SK-N-SH (cell line): ENCODE measurements around the gene ENOX1. TPM values are rescaled to one million over a fixed set of nuclear protein-coding genes. Genes with fewer than 3 reads are reported as not detected.
A peak's percentile ranks its signal among the peaks of the same experiment; 100 is the strongest.

ENCODE experiments used
- CTCF ChIA-PET: fragments of 300-600, 350-600 bp; formaldehyde crosslinking; extraction: SDS; loops from one replicate; lab custom pipeline; 2021; lab: Yijun Ruan, JAX
- POLR2A ChIA-PET: fragments of 350-600 bp; sonication (Branson Sonifier 250); formaldehyde crosslinking; extraction: SDS; loops from one replicate; lab custom pipeline; 2020; ENCODE audit warnings: antibody characterized with exemption, inconsistent platforms; lab: Yijun Ruan, JAX
- DNase-seq: peaks from one replicate; pipeline ENCODE4 v3.0.0; 2012
- H2AFZ ChIP-seq: fragments of 200-600 bp; sonication (generic); 2 replicates; pipeline ENCODE4 v1.8.1; 2016; ENCODE audit warnings: antibody characterized with exemption, mild to moderate bottlenecking, low read depth
- H3F3A ChIP-seq: fragments of 200-600 bp; sonication (generic); replicated peaks from 2 replicates; pipeline ENCODE3; 2016; ENCODE audit warnings: antibody characterized with exemption, mild to moderate bottlenecking; ENCODE audit not compliant: insufficient read depth
- H3K27ac ChIP-seq, 2 experiments: fragments of 200-500 bp in 1 of 2; fragments of 200-600 bp in 1 of 2; sonication (Bioruptor generic) in 1 of 2; sonication (generic), shearing (Covaris generic) in 1 of 2; 2 replicates each; pipeline versions ENCODE4 v1.5.1 to v1.6.1; 2014 to 2016; ENCODE audit warnings: low read depth in 2 of 2, inconsistent platforms in 1 of 2, low read length in 1 of 2, mild to moderate bottlenecking in 1 of 2, mixed read lengths in 1 of 2
- H3K27me3 ChIP-seq: fragments of 200-600 bp; sonication (generic), shearing (Covaris generic); 2 replicates; pipeline ENCODE4 v1.6.1; 2016; ENCODE audit warnings: mixed run types; ENCODE audit not compliant: insufficient read depth
- H3K36me3 ChIP-seq, 2 experiments: fragments of 200-500 bp in 1 of 2; fragments of 200-600 bp in 1 of 2; sonication (Bioruptor generic) in 1 of 2; sonication (generic) in 1 of 2; replicated peaks in 1 of 2; 2 replicates each; pipeline versions ENCODE3 to v1.5.1; 2014 to 2016; ENCODE audit warnings: low read length in 1 of 2, mild to moderate bottlenecking in 1 of 2; ENCODE audit not compliant: insufficient read depth in 2 of 2, control insufficient read depth in 1 of 2
- H3K4me1 ChIP-seq, 2 experiments: fragments of 200-500 bp in 1 of 2; fragments of 200-600 bp in 1 of 2; sonication (Bioruptor generic) in 1 of 2; sonication (generic), shearing (Covaris generic) in 1 of 2; 2 replicates each; pipeline versions ENCODE4 v1.5.1 to v1.6.1; 2014 to 2016; ENCODE audit warnings: low read depth in 1 of 2, low read length in 1 of 2, mixed run types in 1 of 2; ENCODE audit not compliant: insufficient read depth in 2 of 2, control insufficient read depth in 1 of 2
- H3K4me2 ChIP-seq: fragments of 200-600 bp; sonication (generic), shearing (Covaris generic); 2 replicates; pipeline ENCODE4 v1.6.1; 2017; ENCODE audit warnings: mixed run types
- H3K4me3 ChIP-seq, 2 experiments: fragments of 200-500 bp in 1 of 2; fragments of 200-600 bp in 1 of 2; sonication (Bioruptor generic) in 1 of 2; sonication (generic), shearing (Covaris generic) in 1 of 2; 2 replicates each; pipeline versions ENCODE4 v1.5.1 to v1.8.1; 2014 to 2016; ENCODE audit warnings: low read depth in 2 of 2, inconsistent platforms in 1 of 2, low read length in 1 of 2, mild to moderate bottlenecking in 1 of 2, mixed read lengths in 1 of 2, moderate library complexity in 1 of 2
- H3K79me2 ChIP-seq: fragments of 200-600 bp; sonication (generic); 2 replicates; pipeline ENCODE4 v1.8.1; 2017; ENCODE audit warnings: mild to moderate bottlenecking; ENCODE audit not compliant: insufficient read depth
- H3K9ac ChIP-seq: fragments of 200-600 bp; sonication (generic); 2 replicates; pipeline ENCODE4 v1.6.1; 2017; ENCODE audit warnings: mixed run types
- H3K9me2 ChIP-seq: fragments of 200-600 bp; sonication (generic); 2 replicates; pipeline ENCODE4 v1.6.1; 2017; ENCODE audit warnings: mixed run types
- H3K9me3 ChIP-seq: fragments of 200-600 bp; sonication (generic); 2 replicates; pipeline ENCODE4 v1.6.1; 2017; ENCODE audit warnings: mixed run types, mild to moderate bottlenecking, moderate library complexity
- H4K20me1 ChIP-seq: fragments of 200-600 bp; sonication (generic); 2 replicates; pipeline ENCODE4 v1.6.1; 2017; ENCODE audit warnings: mild to moderate bottlenecking, mixed run types; ENCODE audit not compliant: insufficient read depth
- ELF1 ChIP-seq: IDR thresholded peaks from 2 replicates; pipeline ENCODE4 v1.4.0; 2012
- EP300 ChIP-seq, 2 experiments: IDR thresholded peaks; 2 replicates each; pipeline versions ENCODE4 v1.4.0 to v1.6.1; 2012; ENCODE audit warnings: borderline replicate concordance in 1 of 2, low read depth in 1 of 2, low read length in 1 of 2
- EZH2phosphoT487 ChIP-seq: fragments of 200-600 bp; sonication (generic); IDR thresholded peaks from 2 replicates; pipeline ENCODE4 v1.6.1; 2017; ENCODE audit warnings: low read depth, mixed run types, mild to moderate bottlenecking, antibody characterized with exemption, moderate library complexity, borderline replicate concordance
- FOXJ3 ChIP-seq: sonication (generic); formaldehyde crosslinking; IDR thresholded peaks from 2 replicates; pipeline ENCODE4 v1.5.1; 2020; ENCODE audit warnings: mild to moderate bottlenecking, missing genetic modification reagents
- FOXM1 ChIP-seq: IDR thresholded peaks from 2 replicates; pipeline ENCODE4 v1.4.0; 2012; ENCODE audit warnings: low read depth, mild to moderate bottlenecking
- GABPA ChIP-seq: IDR thresholded peaks from 2 replicates; pipeline ENCODE4 v1.4.0; 2012; ENCODE audit warnings: low read depth, mild to moderate bottlenecking
- GATA2 ChIP-seq: sonication (generic); formaldehyde crosslinking; IDR thresholded peaks from 2 replicates; pipeline ENCODE4 v1.5.0; 2020; ENCODE audit warnings: mild to moderate bottlenecking, missing genetic modification reagents
- JUND ChIP-seq: IDR thresholded peaks from 2 replicates; pipeline ENCODE4 v1.4.0; 2012
- MXI1 ChIP-seq: IDR thresholded peaks from 2 replicates; pipeline ENCODE4 v1.6.1; 2012; ENCODE audit warnings: mild to moderate bottlenecking, low read depth, low read length, improper control_type of control experiment
- POLR2AphosphoS5 ChIP-seq: IDR thresholded peaks from 2 replicates; pipeline ENCODE4 v1.6.1; 2012; ENCODE audit warnings: low read depth, low read length
- RCOR1 ChIP-seq: fragments of 150-350 bp; IDR thresholded peaks from 2 replicates; pipeline ENCODE4 v1.6.1; 2017; ENCODE audit warnings: antibody characterized with exemption, low read length
- RFX5 ChIP-seq: IDR thresholded peaks from 2 replicates; pipeline ENCODE4 v1.6.1; 2012; ENCODE audit warnings: mild to moderate bottlenecking, improper control_type of control experiment, low read length
- SIN3A ChIP-seq: IDR thresholded peaks from 2 replicates; pipeline ENCODE4 v1.6.1; 2012; ENCODE audit warnings: low read depth, mild to moderate bottlenecking, low read length, moderate library complexity, borderline replicate concordance
- SMC3 ChIP-seq: IDR thresholded peaks from 2 replicates; pipeline ENCODE4 v1.6.1; 2012; ENCODE audit warnings: low read depth, low read length, improper control_type of control experiment
- TCF12 ChIP-seq: IDR thresholded peaks from 2 replicates; pipeline ENCODE4 v1.4.0; 2012
- TEAD4 ChIP-seq: IDR thresholded peaks from 2 replicates; pipeline ENCODE4 v1.4.0; 2012; ENCODE audit warnings: mild to moderate bottlenecking, borderline replicate concordance; ENCODE audit not compliant: insufficient read depth
- YY1 ChIP-seq: IDR thresholded peaks from 2 replicates; pipeline ENCODE4 v1.4.0; 2012; ENCODE audit warnings: low read depth, mild to moderate bottlenecking
- WGBS: methylation state at CpG from one replicate; pipeline ENCODE4 v1.1.6; 2017; ENCODE audit warnings: low lambda C conversion rate; 5-methylcytosine and 5-hydroxymethylcytosine counted together
- polyA plus RNA-seq, 3 experiments: library from polyadenylated mRNA; depleted of rRNA; stranded (reverse); fragments of >200 nt; gene quantifications; 2 replicates each; pipeline ENCODE4 v1.2.3, GENCODE V29; 2012
- TF ChIP-seq, protein P1 (sequence below): fragments of 150-350 bp; IDR thresholded peaks from 2 replicates; pipeline ENCODE4 v1.6.1; 2016; ENCODE audit warnings: mild to moderate bottlenecking, low read depth, low read length
- TF ChIP-seq, protein P2 (sequence below): IDR thresholded peaks from 2 replicates; pipeline ENCODE4 v1.4.0; 2012; ENCODE audit warnings: low read depth, borderline replicate concordance
- TF ChIP-seq, protein P3 (sequence below): IDR thresholded peaks from 2 replicates; pipeline ENCODE4; 2012

ENOX1 gene
- polyA plus RNA-seq, 1 of the 3 experiments (the other 2 are of a cell fraction), result 5.8 TPM

DNA sequence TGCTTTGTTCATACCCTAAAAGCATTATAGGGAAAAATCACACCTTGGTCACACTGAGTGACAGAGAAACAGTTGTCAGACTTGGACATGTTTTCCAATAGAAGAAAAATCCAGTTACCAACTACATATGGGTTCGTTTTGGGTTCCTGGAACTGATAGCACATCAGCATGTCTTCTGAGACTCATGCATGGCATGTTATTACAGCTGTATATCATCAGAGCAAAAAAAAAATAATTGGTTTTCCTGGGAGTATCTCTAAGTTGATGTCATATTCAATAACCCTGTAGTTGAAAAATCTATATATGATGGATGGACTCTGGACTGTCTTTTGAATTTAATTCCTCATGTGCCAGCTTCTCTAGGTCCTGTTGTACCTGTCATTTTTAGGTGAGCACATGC lies 551.7 kb downstream of the ENOX1 start:
- no peak overlapping the region for H3K4me2 ChIP-seq
- DNase-seq, result no peak
- CTCF ChIA-PET, result no interaction called here
- no peaks in the 10 kb centered on the region for H3K9me3 ChIP-seq
- no peaks in the 10 kb centered on the region for H3K79me2 ChIP-seq
- peaks cover 0 to 4% of the 10 kb centered on the region in 2 experiments for H3K36me3 ChIP-seq
- no peaks in the 10 kb centered on the region for H3K27me3 ChIP-seq
- no peak overlapping the region for H2AFZ ChIP-seq
- TF ChIP-seq RFX5 (no peak), YY1 (no peak), ELF1 (no peak), GATA2 (CRISPR knock-in tag) (no peak), EP300 (IDR thresholded peaks at IDR 0.05; ENCODE audit: borderline replicate concordance in 1 of 2, low read depth in 1 of 2, low read length in 1 of 2) (peak; percentile 28 to 40; a peak in 2 of 4 replicates), EZH2phosphoT487 (no peak), TCF12 (peak; percentile 84), FOXM1 (no peak), RCOR1 (no peak), TEAD4 (peak; percentile 11; the same call in 1 of the 2 replicates), MXI1 (no peak), POLR2AphosphoS5 (peak; percentile 45; the same call in 1 of the 2 replicates), JUND (peak; percentile 43), GABPA (no peak), SIN3A (no peak), FOXJ3 (CRISPR knock-in tag) (no peak), SMC3 (no peak)
- TF ChIP-seq, protein P1, sequence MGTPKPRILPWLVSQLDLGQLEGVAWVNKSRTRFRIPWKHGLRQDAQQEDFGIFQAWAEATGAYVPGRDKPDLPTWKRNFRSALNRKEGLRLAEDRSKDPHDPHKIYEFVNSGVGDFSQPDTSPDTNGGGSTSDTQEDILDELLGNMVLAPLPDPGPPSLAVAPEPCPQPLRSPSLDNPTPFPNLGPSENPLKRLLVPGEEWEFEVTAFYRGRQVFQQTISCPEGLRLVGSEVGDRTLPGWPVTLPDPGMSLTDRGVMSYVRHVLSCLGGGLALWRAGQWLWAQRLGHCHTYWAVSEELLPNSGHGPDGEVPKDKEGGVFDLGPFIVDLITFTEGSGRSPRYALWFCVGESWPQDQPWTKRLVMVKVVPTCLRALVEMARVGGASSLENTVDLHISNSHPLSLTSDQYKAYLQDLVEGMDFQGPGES, result no peak
- TF ChIP-seq, protein P2, sequence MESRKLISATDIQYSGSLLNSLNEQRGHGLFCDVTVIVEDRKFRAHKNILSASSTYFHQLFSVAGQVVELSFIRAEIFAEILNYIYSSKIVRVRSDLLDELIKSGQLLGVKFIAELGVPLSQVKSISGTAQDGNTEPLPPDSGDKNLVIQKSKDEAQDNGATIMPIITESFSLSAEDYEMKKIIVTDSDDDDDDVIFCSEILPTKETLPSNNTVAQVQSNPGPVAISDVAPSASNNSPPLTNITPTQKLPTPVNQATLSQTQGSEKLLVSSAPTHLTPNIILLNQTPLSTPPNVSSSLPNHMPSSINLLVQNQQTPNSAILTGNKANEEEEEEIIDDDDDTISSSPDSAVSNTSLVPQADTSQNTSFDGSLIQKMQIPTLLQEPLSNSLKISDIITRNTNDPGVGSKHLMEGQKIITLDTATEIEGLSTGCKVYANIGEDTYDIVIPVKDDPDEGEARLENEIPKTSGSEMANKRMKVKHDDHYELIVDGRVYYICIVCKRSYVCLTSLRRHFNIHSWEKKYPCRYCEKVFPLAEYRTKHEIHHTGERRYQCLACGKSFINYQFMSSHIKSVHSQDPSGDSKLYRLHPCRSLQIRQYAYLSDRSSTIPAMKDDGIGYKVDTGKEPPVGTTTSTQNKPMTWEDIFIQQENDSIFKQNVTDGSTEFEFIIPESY, result no peak
- TF ChIP-seq, protein P3, sequence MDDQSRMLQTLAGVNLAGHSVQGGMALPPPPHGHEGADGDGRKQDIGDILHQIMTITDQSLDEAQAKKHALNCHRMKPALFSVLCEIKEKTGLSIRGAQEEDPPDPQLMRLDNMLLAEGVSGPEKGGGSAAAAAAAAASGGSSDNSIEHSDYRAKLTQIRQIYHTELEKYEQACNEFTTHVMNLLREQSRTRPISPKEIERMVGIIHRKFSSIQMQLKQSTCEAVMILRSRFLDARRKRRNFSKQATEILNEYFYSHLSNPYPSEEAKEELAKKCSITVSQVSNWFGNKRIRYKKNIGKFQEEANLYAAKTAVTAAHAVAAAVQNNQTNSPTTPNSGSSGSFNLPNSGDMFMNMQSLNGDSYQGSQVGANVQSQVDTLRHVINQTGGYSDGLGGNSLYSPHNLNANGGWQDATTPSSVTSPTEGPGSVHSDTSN, result peak; percentile 73
- H3K27ac ChIP-seq, result no peak overlapping the region
- H3K4me1 ChIP-seq, result peaks cover 0 to 7% of the 10 kb centered on the region in 2 experiments; a peak in 2 of 4 replicates
- H3K9me2 ChIP-seq, result no peaks in the 10 kb centered on the region
- no peaks in the 10 kb centered on the region for H3F3A ChIP-seq
- WGBS, result 25% methylated on average over 1 of the region's 1 CpG
- H4K20me1 ChIP-seq, result no peaks in the 10 kb centered on the region
- POLR2A ChIA-PET, result no interaction called here
- no peak overlapping the region for H3K9ac ChIP-seq
- H3K4me3 ChIP-seq, result no peak overlapping the region
